Measurements from ENCODE around the gene MYO1D.

MYO1D gene

GRCh38 chr17:32486701-32487472 lies 390.0 kb downstream of the MYO1D start, which contains the start of gene CDK5R1:
CDK5R1 (plus strand) TSS chr17:32486993; CDS start chr17:32487621, 628 bp downstream.
- Histone ChIP-seq H3K4me1 (ENCODE audit: control insufficient read depth, low read depth, low read length) (peaks cover 19% of the 10 kb centered on the region), H3K27ac (ENCODE audit: low read depth, low read length) (peak within 1 kb of the TSS; percentile 75)

DNA sequence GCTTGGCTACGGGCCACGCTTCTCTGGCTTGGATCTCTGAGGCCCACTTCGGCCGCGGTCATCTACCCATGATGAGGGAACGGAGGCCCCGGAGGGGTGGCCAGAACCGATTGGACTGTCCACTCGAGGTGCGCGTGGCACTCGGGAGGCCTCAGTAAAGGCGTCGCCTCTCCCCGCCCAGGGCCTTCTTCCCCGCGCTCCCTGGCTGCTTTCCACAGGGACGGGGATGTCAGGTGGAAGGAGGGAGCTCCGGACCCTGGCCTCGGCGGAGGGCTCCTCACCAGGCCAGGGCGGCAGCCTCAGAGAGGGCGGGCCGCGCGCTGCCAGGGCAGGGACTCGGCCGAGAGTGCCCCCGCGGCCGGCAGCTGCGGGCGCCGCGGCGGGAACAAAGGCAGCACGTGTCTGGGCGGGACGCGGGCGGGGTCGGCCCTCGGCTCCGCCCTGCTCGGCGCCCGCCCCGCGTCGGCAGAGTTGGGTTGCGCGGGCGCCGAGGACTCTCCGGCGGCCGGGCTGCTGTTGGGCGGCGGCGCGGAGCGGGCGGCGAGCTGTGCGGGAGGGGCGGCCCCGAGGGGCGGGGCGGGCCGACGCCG lies 390.7 kb downstream of the MYO1D start:
- H3K56ac ChIP-seq (ENCODE audit: low read length): peak overlapping the region; percentile 92
- peak overlapping the region; percentile 75 for H3K27ac ChIP-seq (ENCODE audit: low read depth, low read length)
- no peak overlapping the region for H2AK5ac ChIP-seq (ENCODE audit: low read length)
- peaks cover 5% of the 10 kb centered on the region for H3K79me2 ChIP-seq (ENCODE audit: control insufficient read depth, insufficient read depth, low read length)
- DNase-seq: peak; percentile 87
- H3K4me3 ChIP-seq (ENCODE audit: low read length): no peak overlapping the region
- H3K4me1 ChIP-seq (ENCODE audit: control insufficient read depth, low read depth, low read length): peaks cover 19% of the 10 kb centered on the region
- H2BK15ac ChIP-seq (replicated peaks; ENCODE audit: low read depth): no peak overlapping the region
- no peak overlapping the region for H2BK120ac ChIP-seq (ENCODE audit: low read depth, low read length)
- H3K18ac ChIP-seq (ENCODE audit: low read length): peak overlapping the region; percentile 68
- H3K9ac ChIP-seq (ENCODE audit: low read length): peak overlapping the region; percentile 80
- H2BK5ac ChIP-seq (ENCODE audit: low read length): no peak overlapping the region
- H4K8ac ChIP-seq (ENCODE audit: low read depth, low read length): peak overlapping the region; percentile 30
- H3K36me3 ChIP-seq (ENCODE audit: control insufficient read depth, insufficient read depth, low read length): peaks cover 2% of the 10 kb centered on the region
- H3K4ac ChIP-seq (ENCODE audit: low read depth, low read length): peak overlapping the region; percentile 39
- no peaks in the 10 kb centered on the region for H3K27me3 ChIP-seq (ENCODE audit: insufficient read depth, low read length, poor library complexity)
- peak overlapping the region; percentile 83 for H3K23ac ChIP-seq (ENCODE audit: low read length)
- no CpG with 5 or more reads among the region's 72 CpGs for WGBS (ENCODE audit: extremely low coverage, insufficient coverage, low lambda C conversion rate)
- peak overlapping the region; percentile 48 for H3K4me2 ChIP-seq (ENCODE audit: low read length)
- peak overlapping the region; percentile 61 for H4K5ac ChIP-seq (ENCODE audit: low read length)
- H3K79me1 ChIP-seq (ENCODE audit: low read length): peaks cover 10% of the 10 kb centered on the region

More at GRCh38 chr17:32486701-32487472, 390.0 kb downstream of the MYO1D start, which contains the start of gene CDK5R1:
- peak within 1 kb of the TSS; percentile 80 for H3K9ac ChIP-seq (ENCODE audit: low read length)
- H3K18ac ChIP-seq (ENCODE audit: low read length): peak within 1 kb of the TSS; percentile 91
- H3K23ac ChIP-seq (ENCODE audit: low read length): peak within 1 kb of the TSS; percentile 83
- H4K5ac ChIP-seq (ENCODE audit: low read length): peak within 1 kb of the TSS; percentile 61
- H2AK5ac ChIP-seq (ENCODE audit: low read length): no peak within 1 kb of the TSS
- peak within 1 kb of the TSS; percentile 30 for H4K8ac ChIP-seq (ENCODE audit: low read depth, low read length)
- H3K27me3 ChIP-seq (ENCODE audit: insufficient read depth, low read length, poor library complexity): no peaks in the 10 kb centered on the region
- H2BK5ac ChIP-seq (ENCODE audit: low read length): no peak within 1 kb of the TSS
- peak within 1 kb of the TSS; percentile 90 for H3K4me2 ChIP-seq (ENCODE audit: low read length)
- H2BK120ac ChIP-seq (ENCODE audit: low read depth, low read length): no peak within 1 kb of the TSS
- H3K36me3 ChIP-seq (ENCODE audit: control insufficient read depth, insufficient read depth, low read length): peaks cover 2% of the 10 kb centered on the region
- DNase-seq: peak; percentile 84
- peak within 1 kb of the TSS; percentile 92 for H3K4ac ChIP-seq (ENCODE audit: low read depth, low read length)
- WGBS (ENCODE audit: extremely low coverage, insufficient coverage, low lambda C conversion rate): no CpG with 5 or more reads among the region's 135 CpGs
- peaks cover 10% of the 10 kb centered on the region for H3K79me1 ChIP-seq (ENCODE audit: low read length)
- H3K4me3 ChIP-seq (ENCODE audit: low read length): peak within 1 kb of the TSS; percentile 54
- H2BK15ac ChIP-seq (replicated peaks; ENCODE audit: low read depth): no peak within 1 kb of the TSS
- peak within 1 kb of the TSS; percentile 92 for H3K56ac ChIP-seq (ENCODE audit: low read length)
- H3K79me2 ChIP-seq (ENCODE audit: control insufficient read depth, insufficient read depth, low read length): peaks cover 5% of the 10 kb centered on the region

- H3K79me1 ChIP-seq (ENCODE audit: low read length): peaks cover 10% of the 10 kb centered on the region
- WGBS (ENCODE audit: extremely low coverage, insufficient coverage, low lambda C conversion rate): no CpG with 5 or more reads among the region's 12 CpGs
- H4K5ac ChIP-seq (ENCODE audit: low read length): peak overlapping the region; percentile 61
- H3K9ac ChIP-seq (ENCODE audit: low read length): peak overlapping the region; percentile 80
- DNase-seq: no peak
- H3K27ac ChIP-seq (ENCODE audit: low read depth, low read length): no peak overlapping the region
- H3K56ac ChIP-seq (ENCODE audit: low read length): peak overlapping the region; percentile 88
- H3K23ac ChIP-seq (ENCODE audit: low read length): no peak overlapping the region
- H3K36me3 ChIP-seq (ENCODE audit: control insufficient read depth, insufficient read depth, low read length): peaks cover 2% of the 10 kb centered on the region
- peak overlapping the region; percentile 39 for H3K4ac ChIP-seq (ENCODE audit: low read depth, low read length)
- peak overlapping the region; percentile 30 for H4K8ac ChIP-seq (ENCODE audit: low read depth, low read length)
- H2AK5ac ChIP-seq (ENCODE audit: low read length): peak overlapping the region; percentile 19
- H3K27me3 ChIP-seq (ENCODE audit: insufficient read depth, low read length, poor library complexity): no peaks in the 10 kb centered on the region
- no peak overlapping the region for H2BK15ac ChIP-seq (replicated peaks; ENCODE audit: low read depth)
- peak overlapping the region; percentile 15 for H3K18ac ChIP-seq (ENCODE audit: low read length)
- H3K4me3 ChIP-seq (ENCODE audit: low read length): no peak overlapping the region
- peaks cover 19% of the 10 kb centered on the region for H3K4me1 ChIP-seq (ENCODE audit: control insufficient read depth, low read depth, low read length)
- no peak overlapping the region for H3K4me2 ChIP-seq (ENCODE audit: low read length)
- H2BK5ac ChIP-seq (ENCODE audit: low read length): no peak overlapping the region
- no peak overlapping the region for H2BK120ac ChIP-seq (ENCODE audit: low read depth, low read length)
- H3K79me2 ChIP-seq (ENCODE audit: control insufficient read depth, insufficient read depth, low read length): peaks cover 5% of the 10 kb centered on the region
Observed at GRCh38 chr17:32485261-32486110, 391.4 kb downstream of the MYO1D start.

GRCh38 chr17:32484628-32485027 lies 392.3 kb downstream of the MYO1D start:
- no peak overlapping the region for H3K4ac ChIP-seq (ENCODE audit: low read depth, low read length)
- H3K4me3 ChIP-seq (ENCODE audit: low read length): no peak overlapping the region
- DNase-seq: no peak
- peaks cover 7% of the 10 kb centered on the region for H3K79me1 ChIP-seq (ENCODE audit: low read length)
- WGBS (ENCODE audit: extremely low coverage, insufficient coverage, low lambda C conversion rate): no CpG with 5 or more reads among the region's 11 CpGs
- H4K8ac ChIP-seq (ENCODE audit: low read depth, low read length): no peak overlapping the region
- peaks cover 4% of the 10 kb centered on the region for H3K36me3 ChIP-seq (ENCODE audit: control insufficient read depth, insufficient read depth, low read length)
- no peak overlapping the region for H2BK15ac ChIP-seq (replicated peaks; ENCODE audit: low read depth)
- no peaks in the 10 kb centered on the region for H3K27me3 ChIP-seq (ENCODE audit: insufficient read depth, low read length, poor library complexity)
- no peak overlapping the region for H4K5ac ChIP-seq (ENCODE audit: low read length)
- H3K4me2 ChIP-seq (ENCODE audit: low read length): no peak overlapping the region
- H2BK120ac ChIP-seq (ENCODE audit: low read depth, low read length): no peak overlapping the region
- no peak overlapping the region for H3K27ac ChIP-seq (ENCODE audit: low read depth, low read length)
- peaks cover 19% of the 10 kb centered on the region for H3K4me1 ChIP-seq (ENCODE audit: control insufficient read depth, low read depth, low read length)
- peaks cover 5% of the 10 kb centered on the region for H3K79me2 ChIP-seq (ENCODE audit: control insufficient read depth, insufficient read depth, low read length)
- H3K56ac ChIP-seq (ENCODE audit: low read length): no peak overlapping the region
- H3K9ac ChIP-seq (ENCODE audit: low read length): no peak overlapping the region
- H3K23ac ChIP-seq (ENCODE audit: low read length): no peak overlapping the region
- no peak overlapping the region for H2AK5ac ChIP-seq (ENCODE audit: low read length)
- H3K18ac ChIP-seq (ENCODE audit: low read length): no peak overlapping the region
- H2BK5ac ChIP-seq (ENCODE audit: low read length): no peak overlapping the region

- H2BK120ac ChIP-seq (ENCODE audit: low read depth, low read length): no peak overlapping the region
- peaks cover 16% of the 10 kb centered on the region for H3K4me1 ChIP-seq (ENCODE audit: control insufficient read depth, low read depth, low read length)
- no peak overlapping the region for H4K8ac ChIP-seq (ENCODE audit: low read depth, low read length)
- H3K18ac ChIP-seq (ENCODE audit: low read length): no peak overlapping the region
- H3K36me3 ChIP-seq (ENCODE audit: control insufficient read depth, insufficient read depth, low read length): peaks cover 6% of the 10 kb centered on the region
- no peak overlapping the region for H4K5ac ChIP-seq (ENCODE audit: low read length)
- H3K23ac ChIP-seq (ENCODE audit: low read length): no peak overlapping the region
- peak overlapping the region; percentile 23 for H2BK5ac ChIP-seq (ENCODE audit: low read length)
- peak; percentile 73 for DNase-seq
- peak overlapping the region; percentile 49 for H3K27ac ChIP-seq (ENCODE audit: low read depth, low read length)
- peak overlapping the region; percentile 2 for H3K9ac ChIP-seq (ENCODE audit: low read length)
- no CpG with 5 or more reads among the region's 4 CpGs for WGBS (ENCODE audit: extremely low coverage, insufficient coverage, low lambda C conversion rate)
- peaks cover 5% of the 10 kb centered on the region for H3K79me1 ChIP-seq (ENCODE audit: low read length)
- H3K79me2 ChIP-seq (ENCODE audit: control insufficient read depth, insufficient read depth, low read length): peaks cover 2% of the 10 kb centered on the region
- H2BK15ac ChIP-seq (replicated peaks; ENCODE audit: low read depth): no peak overlapping the region
- H3K4me2 ChIP-seq (ENCODE audit: low read length): no peak overlapping the region
- no peaks in the 10 kb centered on the region for H3K27me3 ChIP-seq (ENCODE audit: insufficient read depth, low read length, poor library complexity)
- no peak overlapping the region for H2AK5ac ChIP-seq (ENCODE audit: low read length)
- no peak overlapping the region for H3K4ac ChIP-seq (ENCODE audit: low read depth, low read length)
- peak overlapping the region; percentile 17 for H3K56ac ChIP-seq (ENCODE audit: low read length)
- H3K4me3 ChIP-seq (ENCODE audit: low read length): no peak overlapping the region
Observed at GRCh38 chr17:32484041-32484461, 392.9 kb downstream of the MYO1D start.
